HepG2 (cell line): ENCODE data around the gene NCKIPSD. TPM values are rescaled to one million over a fixed set of nuclear protein-coding genes. Genes with fewer than 3 reads are reported as not detected.

Experiments used
- AKAP8 ChIP-seq: sonication (generic); formaldehyde crosslinking; IDR thresholded peaks from 2 replicates; pipeline ENCODE4 v1.5.1; 2020; ENCODE audit warnings: mild to moderate bottlenecking, missing genetic modification reagents
- ARID4A ChIP-seq: sonication (generic); formaldehyde crosslinking; IDR thresholded peaks from 2 replicates; pipeline ENCODE4 v1.5.0; 2020; ENCODE audit warnings: mild to moderate bottlenecking, missing genetic modification reagents, borderline replicate concordance
- CTCF ChIP-seq: sonication (generic); formaldehyde crosslinking; IDR thresholded peaks from 2 replicates; pipeline ENCODE4 v1.5.0; 2020; ENCODE audit warnings: mild to moderate bottlenecking, missing genetic modification reagents, moderate library complexity
- DRAP1 ChIP-seq: IDR thresholded peaks from 2 replicates; pipeline ENCODE4 v1.6.1; 2016; ENCODE audit warnings: missing genetic modification reagents, missing compliant biosample characterization
- FOXP1 ChIP-seq, 2 experiments: fragments of 450-650 bp in 1 of 2; IDR thresholded peaks; 2 replicates each; pipeline ENCODE4 v1.6.1; 2017 to 2018; ENCODE audit warnings: antibody characterized with exemption in 1 of 2
- HNRNPH1 ChIP-seq: fragments of 200-400 bp; formaldehyde crosslinking; optimal IDR thresholded peaks from 2 replicates; pipeline ENCODE3; 2017; ENCODE audit warnings: mild to moderate bottlenecking, low read depth, low read length
- MED8 ChIP-seq: sonication (generic); formaldehyde crosslinking; IDR thresholded peaks from 2 replicates; pipeline ENCODE4 v1.8.1; 2023; ENCODE audit warnings: mild to moderate bottlenecking, missing genetic modification reagents; ENCODE audit not compliant: insufficient replicate concordance
- MTA1 ChIP-seq: sonication (generic); formaldehyde crosslinking; IDR thresholded peaks from 2 replicates; pipeline ENCODE4 v1.4.0; 2020; ENCODE audit warnings: missing genetic modification reagents, mild to moderate bottlenecking, borderline replicate concordance
- NFE2L1 ChIP-seq: sonication (generic); formaldehyde crosslinking; IDR thresholded peaks from 2 replicates; pipeline ENCODE4 v1.4.0; 2020; ENCODE audit warnings: missing genetic modification reagents, mild to moderate bottlenecking, borderline replicate concordance
- PATZ1 ChIP-seq: sonication (generic); formaldehyde crosslinking; IDR thresholded peaks from 2 replicates; pipeline ENCODE4 v1.4.0; 2020; ENCODE audit warnings: missing genetic modification reagents
- PCBP2 ChIP-seq: fragments of 200-400 bp; formaldehyde crosslinking; optimal IDR thresholded peaks from 2 replicates; pipeline ENCODE3; 2018; ENCODE audit warnings: low read length, low read depth; ENCODE audit not compliant: poor library complexity, severe bottlenecking
- SMYD3 ChIP-seq: sonication (generic); formaldehyde crosslinking; IDR thresholded peaks from 2 replicates; pipeline ENCODE4 v1.8.1; 2023; ENCODE audit warnings: mild to moderate bottlenecking, missing genetic modification reagents
- TIGD3 ChIP-seq: sonication (generic); formaldehyde crosslinking; IDR thresholded peaks from 2 replicates; pipeline ENCODE4 v1.5.1; 2020; ENCODE audit warnings: mild to moderate bottlenecking, missing genetic modification reagents, borderline replicate concordance
- TSC22D2 ChIP-seq: sonication (generic); formaldehyde crosslinking; IDR thresholded peaks from 2 replicates; pipeline ENCODE4 v1.5.1; 2020; ENCODE audit warnings: missing genetic modification reagents, mild to moderate bottlenecking, borderline replicate concordance
- ZC3H4 ChIP-seq: sonication (generic); formaldehyde crosslinking; IDR thresholded peaks from 2 replicates; pipeline ENCODE4 v1.4.0; 2020; ENCODE audit warnings: missing genetic modification reagents, borderline replicate concordance
- ZNF503 ChIP-seq: sonication (generic); formaldehyde crosslinking; IDR thresholded peaks from 2 replicates; pipeline ENCODE4 v1.4.0; 2020; ENCODE audit warnings: missing genetic modification reagents
- polyA plus RNA-seq, 8 experiments: library from polyadenylated mRNA; depleted of rRNA in 3 of 8; stranded (reverse) in 7 of 8; unstranded in 1 of 8; fragments of >200 nt; fragmentation: Illumina TruSeq in 4 of 8; extraction: Trizol in 4 of 8; gene quantifications; 2 replicates each; pipeline versions ENCODE4 v1.2.1 to v1.2.3, GENCODE V29; 2011 to 2016; ENCODE audit warnings: low read depth in 4 of 8, missing spikeins in 1 of 8, mixed read lengths in 1 of 8; ENCODE audit not compliant: insufficient read depth in 1 of 8
- total RNA-seq, 5 experiments: library from RNA; depleted of rRNA; stranded (reverse); fragments of >200 nt; fragmentation: Illumina TruSeq; extraction: Trizol; gene quantifications; 2 replicates each; pipeline ENCODE4 v1.2.3, GENCODE V29; 2016; ENCODE audit warnings: low read depth in 1 of 5

NCKIPSD gene
- total and polyA plus RNA-seq, 2 of the 13 experiments (the other 11 are each of a cell fraction or from before 2014, with no cell fraction given) = 13.5 to 35.2 TPM

- peak; percentile 20; the same call in 1 of the 2 replicates for TF ChIP-seq TIGD3 (CRISPR knock-in tag)
- no peak for TF ChIP-seq HNRNPH1
- TF ChIP-seq MTA1 (CRISPR knock-in tag) = 0 out of 2 replicates have a peak, but pooled peaks have one; percentile 4
- peak; percentile 67; the same call in 1 of the 2 replicates for TF ChIP-seq NFE2L1 (CRISPR knock-in tag)
- peak; percentile 85; the same call in 1 of the 2 replicates for TF ChIP-seq DRAP1 (CRISPR knock-in tag)
- peak; percentile 72; the same call in 1 of the 2 replicates for TF ChIP-seq PATZ1 (CRISPR knock-in tag)
- peak; percentile 15; the same call in 1 of the 2 replicates for TF ChIP-seq AKAP8 (CRISPR knock-in tag)
- no peak for TF ChIP-seq FOXP1 (IDR thresholded peaks at IDR 0.05)
- no peak for TF ChIP-seq FOXP1 (CRISPR knock-in tag; IDR thresholded peaks at IDR 0.05)
- TF ChIP-seq CTCF (CRISPR knock-in tag) = peak; percentile 5; the same call in 1 of the 2 replicates
- TF ChIP-seq SMYD3 (CRISPR knock-in tag) = no peak
- peak; percentile 33 for TF ChIP-seq MED8 (CRISPR knock-in tag)
- TF ChIP-seq ZC3H4 (CRISPR knock-in tag) = no peak
- TF ChIP-seq TSC22D2 (CRISPR knock-in tag) = no peak
- no peak for TF ChIP-seq PCBP2
- TF ChIP-seq ZNF503 (CRISPR knock-in tag) = no peak
- no peak for TF ChIP-seq ARID4A (CRISPR knock-in tag)
Measured at GRCh38 chr3:48634661-48635221, 51.0 kb downstream of the NCKIPSD start (continued).
